ENCODE measurements around the gene SERINC5. TPM values are rescaled to one million over a fixed set of nuclear protein-coding genes. Genes with fewer than 3 reads are reported as not detected.

SERINC5 gene
- total RNA-seq, 1 experiment from 2014 or later, result 52.3 TPM

GRCh38 chr5:80212171-80212667 is 43.6 kb downstream of the SERINC5 start:
- H3K4me1 Mint-ChIP-seq, result peaks cover 32 to 35% of the 10 kb centered on the region in 2 experiments
- WGBS (ENCODE audit: extremely low coverage, insufficient read length, low lambda C conversion rate), result no CpG with 5 or more reads among the region's 2 CpGs

More at GRCh38 chr5:80212171-80212667, 43.6 kb downstream of the SERINC5 start:
- TF ChIP-seq, protein P1, sequence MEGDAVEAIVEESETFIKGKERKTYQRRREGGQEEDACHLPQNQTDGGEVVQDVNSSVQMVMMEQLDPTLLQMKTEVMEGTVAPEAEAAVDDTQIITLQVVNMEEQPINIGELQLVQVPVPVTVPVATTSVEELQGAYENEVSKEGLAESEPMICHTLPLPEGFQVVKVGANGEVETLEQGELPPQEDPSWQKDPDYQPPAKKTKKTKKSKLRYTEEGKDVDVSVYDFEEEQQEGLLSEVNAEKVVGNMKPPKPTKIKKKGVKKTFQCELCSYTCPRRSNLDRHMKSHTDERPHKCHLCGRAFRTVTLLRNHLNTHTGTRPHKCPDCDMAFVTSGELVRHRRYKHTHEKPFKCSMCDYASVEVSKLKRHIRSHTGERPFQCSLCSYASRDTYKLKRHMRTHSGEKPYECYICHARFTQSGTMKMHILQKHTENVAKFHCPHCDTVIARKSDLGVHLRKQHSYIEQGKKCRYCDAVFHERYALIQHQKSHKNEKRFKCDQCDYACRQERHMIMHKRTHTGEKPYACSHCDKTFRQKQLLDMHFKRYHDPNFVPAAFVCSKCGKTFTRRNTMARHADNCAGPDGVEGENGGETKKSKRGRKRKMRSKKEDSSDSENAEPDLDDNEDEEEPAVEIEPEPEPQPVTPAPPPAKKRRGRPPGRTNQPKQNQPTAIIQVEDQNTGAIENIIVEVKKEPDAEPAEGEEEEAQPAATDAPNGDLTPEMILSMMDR (conservative IDR thresholded peaks at IDR 0.05), result no peak
- H3K79me1 ChIP-seq (ENCODE audit: insufficient read depth, low read depth, low read length, poor library complexity, severe bottlenecking), result peaks cover 14% of the 10 kb centered on the region
- no peak overlapping the region for H4K8ac ChIP-seq (replicated peaks; ENCODE audit: insufficient read length, low read depth, low read length)
- H3K27me3 ChIP-seq (ENCODE audit: insufficient read depth, low read length), result no peaks in the 10 kb centered on the region
- no peak overlapping the region for H3K18ac ChIP-seq (ENCODE audit: insufficient read length, low read depth, low read length)
- peak overlapping the region in 1 of 3 experiments; percentile 42; a peak in 1 of 7 replicates for H3K27ac Mint-ChIP-seq
- no peak overlapping the region for H3K14ac ChIP-seq (ENCODE audit: insufficient read depth, low read length)
- no peak for DNase-seq
- H3K79me2 ChIP-seq (ENCODE audit: insufficient read depth, low read length), result peaks cover 34% of the 10 kb centered on the region; the same call in 1 of the 2 replicates
- H2BK15ac ChIP-seq (ENCODE audit: low read depth, low read length), result no peak overlapping the region
- no peak overlapping the region for H2BK5ac ChIP-seq (ENCODE audit: insufficient read length, low read length)
- no peak overlapping the region for H2BK120ac ChIP-seq (ENCODE audit: low read depth, low read length, poor library complexity, severe bottlenecking)
- no peak overlapping the region for H3K9ac ChIP-seq (ENCODE audit: extremely low read depth, insufficient read length, low read length)
- H4K20me1 ChIP-seq (ENCODE audit: control insufficient read depth, insufficient read depth, insufficient read length), result no peaks in the 10 kb centered on the region
- H4K5ac ChIP-seq (ENCODE audit: insufficient read length, low read depth, low read length), result no peak overlapping the region
- H3K23ac ChIP-seq (ENCODE audit: insufficient read length, low read depth, low read length), result no peak overlapping the region
- H3K4ac ChIP-seq (ENCODE audit: low read depth, low read length), result no peak overlapping the region
- H3T11ph ChIP-seq (ENCODE audit: low read length), result no peak overlapping the region
- H3K27ac ChIP-seq (ENCODE audit: insufficient read length, low read depth, low read length), result no peak overlapping the region
- no peak overlapping the region for H2BK12ac ChIP-seq (ENCODE audit: insufficient read length, low read depth, low read length)
- H3K9me3 Mint-ChIP-seq, result no peaks in the 10 kb centered on the region
- peaks cover 12% of the 10 kb centered on the region; the same call in 1 of the 2 replicates for H3K4me1 ChIP-seq (ENCODE audit: insufficient read depth, low read length)
- no peak overlapping the region for H2AK5ac ChIP-seq (ENCODE audit: insufficient read length, low read length)
- H3K9me3 ChIP-seq (ENCODE audit: control insufficient read depth, low read depth, low read length), result no peaks in the 10 kb centered on the region
- peaks cover 0 to 4% (median 0%) of the 10 kb centered on the region in 3 experiments; a peak in 1 of 7 replicates for H3K36me3 Mint-ChIP-seq (ENCODE audit: insufficient read depth in 1 of 3, low read depth in 3 of 3)
- no peak overlapping the region for H3K4me2 ChIP-seq (ENCODE audit: insufficient read depth, insufficient read length, low read length)
- no peak overlapping the region for H3K4me3 Mint-ChIP-seq
- no peak overlapping the region for H4K91ac ChIP-seq (ENCODE audit: insufficient read length, low read depth, low read length)
- H3K27me3 Mint-ChIP-seq (ENCODE audit: low read depth), result no peaks in the 10 kb centered on the region
- no peak overlapping the region for H2AFZ ChIP-seq (ENCODE audit: low read length)
- H2BK20ac ChIP-seq (ENCODE audit: low read depth, low read length, poor library complexity, severe bottlenecking), result no peak overlapping the region
- no peak overlapping the region for H3K56ac ChIP-seq (ENCODE audit: insufficient read length, low read depth, low read length)
- no peaks in the 10 kb centered on the region for H3K23me2 ChIP-seq (ENCODE audit: insufficient read length, low read depth, low read length, poor library complexity, severe bottlenecking)

Data from H9 (cell line).